Pulmonary artery endothelial cell (primary cell): ENCODE measurements around the gene TNFSF9. TPM values are rescaled to one million over a fixed set of nuclear protein-coding genes. Genes with fewer than 3 reads are reported as not detected.

Experiments used
- DNase-seq: peaks from one replicate; pipeline ENCODE4 v3.0.0-alpha.2; 2011; ENCODE audit warnings: low read depth, low spot score
- total RNA-seq: library from RNA; depleted of rRNA; stranded (reverse); fragments of >200 nt; gene quantifications from 2 replicates; pipeline ENCODE4 v1.2.3, GENCODE V29; 2014

Gene TNFSF9
- 0.40 and 0.53 TPM in 2 replicates for total RNA-seq

- DNase-seq, result peak; percentile 32
Measured at GRCh38 chr19:6530386-6531162, at the start of gene TNFSF9. Gene TNFSF9 (plus strand): TSS chr19:6531026. CDS start chr19:6531037, 11 bp downstream.

- DNase-seq, result no peak
Measured at GRCh38 chr19:6481541-6482342, 49.1 kb upstream of the TNFSF9 start, which contains the start of gene DENND1C. Gene DENND1C (minus strand): TSS chr19:6481787. CDS start chr19:6481695, 92 bp downstream.

- DNase-seq, result no peak
Measured at GRCh38 chr19:6482343-6482686, 48.5 kb upstream of the TNFSF9 start.

- no peak for DNase-seq
Measured at GRCh38 chr19:6483235-6483634, 47.6 kb upstream of the TNFSF9 start.

- DNase-seq, result no peak
Measured at GRCh38 chr19:6484230-6484629, 46.6 kb upstream of the TNFSF9 start.

- no peak for DNase-seq
Measured at GRCh38 chr19:6484831-6485230, 46.0 kb upstream of the TNFSF9 start.

- DNase-seq, result no peak
Measured at GRCh38 chr19:6489278-6490061, 41.4 kb upstream of the TNFSF9 start.

- DNase-seq, result no peak
Measured at GRCh38 chr19:6490134-6490533, 40.7 kb upstream of the TNFSF9 start.

- DNase-seq, result no peak
Measured at GRCh38 chr19:6491802-6492592, 38.8 kb upstream of the TNFSF9 start.

GRCh38 chr19:6494438-6495036 lies 36.3 kb upstream of the TNFSF9 start:
- no peak for DNase-seq

- DNase-seq, result no peak
Measured at GRCh38 chr19:6495947-6496346, 34.9 kb upstream of the TNFSF9 start.

- DNase-seq, result no peak
Measured at GRCh38 chr19:6498294-6499036, 32.4 kb upstream of the TNFSF9 start.

- DNase-seq, result no peak
Measured at GRCh38 chr19:6499052-6499790, 31.6 kb upstream of the TNFSF9 start.

GRCh38 chr19:6500837-6501739 lies 29.7 kb upstream of the TNFSF9 start:
- DNase-seq, result no peak

- DNase-seq, result no peak
Measured at GRCh38 chr19:6501740-6502648, 28.8 kb upstream of the TNFSF9 start, which contains the start of gene TUBB4A. Gene TUBB4A (minus strand): TSS chr19:6502309. CDS start chr19:6502212, 97 bp downstream.

GRCh38 chr19:6503407-6504201 lies 27.2 kb upstream of the TNFSF9 start:
- no peak for DNase-seq
